Activated T-cell treated with anti-CD3 and anti-CD28 coated beads, Interleukin-2, amount 50 U/mL, for 24 hours (primary cell): ENCODE results near the gene TNS1.

Source experiments
- DNase-seq: peaks from one replicate; pipeline ENCODE4 v3.0.0-alpha.2; 2020
- H3K27ac Mint-ChIP-seq: 2 replicates; pipeline ENCODE4 v1.8.0; 2020; ENCODE audit warnings: mild to moderate bottlenecking, mixed read lengths
- H3K27me3 Mint-ChIP-seq: 2 replicates; pipeline ENCODE4 v1.8.0; 2020; ENCODE audit warnings: mixed read lengths
- H3K36me3 Mint-ChIP-seq: 2 replicates; pipeline ENCODE4 v1.8.0; 2020; ENCODE audit warnings: low read depth, mixed read lengths
- H3K4me1 Mint-ChIP-seq: 2 replicates; pipeline ENCODE4 v1.8.0; 2020; ENCODE audit warnings: low read depth, mixed read lengths
- H3K4me3 Mint-ChIP-seq: 2 replicates; pipeline ENCODE4 v1.8.0; 2020; ENCODE audit warnings: mild to moderate bottlenecking, moderate library complexity, mixed read lengths
- H3K9me3 Mint-ChIP-seq: 2 replicates; pipeline ENCODE4 v1.8.0; 2020; ENCODE audit warnings: mixed read lengths

Gene TNS1

DNA sequence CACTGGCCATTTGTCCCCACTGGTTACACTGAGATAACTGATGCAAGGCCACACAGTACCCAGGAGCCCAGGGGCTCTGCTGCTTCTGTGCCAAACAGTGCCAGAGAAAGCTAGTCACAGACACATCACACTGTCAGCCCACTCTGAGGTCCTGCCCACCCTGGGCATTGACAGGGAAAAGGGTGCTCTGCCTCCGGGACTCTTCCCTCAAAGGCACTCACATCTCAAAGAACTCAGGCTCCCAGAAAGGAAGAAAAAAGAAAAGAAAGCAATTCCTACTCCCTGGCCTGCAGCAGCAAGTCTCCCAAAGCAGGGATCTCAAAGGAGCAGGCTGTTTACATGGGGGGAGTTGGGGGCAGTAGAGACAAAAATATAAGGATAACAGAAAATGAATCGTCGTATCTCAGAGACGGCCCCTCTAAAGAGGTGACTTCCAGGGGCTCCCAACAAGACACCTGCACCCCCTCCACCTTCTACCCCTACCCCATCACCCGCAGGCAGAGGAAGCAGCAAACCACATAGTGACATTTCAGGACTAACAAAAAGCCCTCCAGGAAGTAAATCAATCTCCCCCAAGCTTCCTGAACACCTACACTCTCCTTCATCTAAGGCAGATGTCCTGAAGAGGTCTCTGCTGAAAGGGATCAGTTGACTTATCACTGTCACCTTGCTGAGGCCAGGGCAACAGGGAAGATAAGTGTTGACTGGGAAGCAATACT lies 247.6 kb downstream of the TNS1 start:
- Mint-ChIP-seq H3K27me3 (no peaks in the 10 kb centered on the region), H3K4me3 (peak overlapping the region; percentile 72), H3K4me1 (peaks cover 27% of the 10 kb centered on the region), H3K9me3 (no peaks in the 10 kb centered on the region), H3K27ac (peak overlapping the region; percentile 63), H3K36me3 (no peaks in the 10 kb centered on the region)
- no peak for DNase-seq

DNA sequence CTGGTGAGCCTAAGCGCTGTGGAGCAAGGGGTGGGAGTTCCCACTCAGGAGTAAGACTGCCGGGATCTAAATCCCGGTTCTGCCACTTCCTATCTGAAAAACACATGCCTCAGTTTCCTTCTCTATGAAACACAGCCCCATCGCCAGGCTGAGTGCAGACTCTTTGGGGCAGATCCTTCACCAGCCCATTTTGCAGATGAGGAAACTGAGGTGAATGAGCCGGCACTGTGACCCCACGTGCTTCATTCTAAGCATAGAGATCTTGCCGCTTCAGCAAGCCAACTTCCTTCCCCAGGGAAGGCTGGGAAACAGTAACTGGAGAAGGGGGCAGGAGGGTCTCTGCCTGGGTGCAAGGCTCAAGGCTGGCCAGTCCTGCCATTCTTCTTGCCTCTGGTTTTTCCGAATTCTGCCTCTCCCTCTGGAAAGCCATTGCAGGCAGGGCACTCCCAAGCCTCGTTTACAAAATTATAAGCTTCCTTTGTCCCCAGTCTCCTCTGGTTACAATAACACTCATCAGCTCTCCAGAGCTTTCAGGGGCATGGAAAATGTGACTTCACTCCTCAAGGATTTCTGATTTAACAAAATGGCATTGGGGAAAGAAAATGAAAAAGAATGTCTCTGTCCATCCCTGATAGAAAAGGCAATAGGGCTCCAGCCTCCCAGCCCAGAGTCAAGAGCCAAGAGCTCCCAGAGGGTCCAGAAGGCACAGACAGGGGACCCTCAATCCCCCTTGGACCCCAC lies 249.2 kb downstream of the TNS1 start:
- DNase-seq = no peak
- Mint-ChIP-seq H3K27ac (no peak overlapping the region), H3K27me3 (no peaks in the 10 kb centered on the region), H3K4me1 (peaks cover 27% of the 10 kb centered on the region), H3K9me3 (no peaks in the 10 kb centered on the region), H3K4me3 (no peak overlapping the region), H3K36me3 (no peaks in the 10 kb centered on the region)

DNA sequence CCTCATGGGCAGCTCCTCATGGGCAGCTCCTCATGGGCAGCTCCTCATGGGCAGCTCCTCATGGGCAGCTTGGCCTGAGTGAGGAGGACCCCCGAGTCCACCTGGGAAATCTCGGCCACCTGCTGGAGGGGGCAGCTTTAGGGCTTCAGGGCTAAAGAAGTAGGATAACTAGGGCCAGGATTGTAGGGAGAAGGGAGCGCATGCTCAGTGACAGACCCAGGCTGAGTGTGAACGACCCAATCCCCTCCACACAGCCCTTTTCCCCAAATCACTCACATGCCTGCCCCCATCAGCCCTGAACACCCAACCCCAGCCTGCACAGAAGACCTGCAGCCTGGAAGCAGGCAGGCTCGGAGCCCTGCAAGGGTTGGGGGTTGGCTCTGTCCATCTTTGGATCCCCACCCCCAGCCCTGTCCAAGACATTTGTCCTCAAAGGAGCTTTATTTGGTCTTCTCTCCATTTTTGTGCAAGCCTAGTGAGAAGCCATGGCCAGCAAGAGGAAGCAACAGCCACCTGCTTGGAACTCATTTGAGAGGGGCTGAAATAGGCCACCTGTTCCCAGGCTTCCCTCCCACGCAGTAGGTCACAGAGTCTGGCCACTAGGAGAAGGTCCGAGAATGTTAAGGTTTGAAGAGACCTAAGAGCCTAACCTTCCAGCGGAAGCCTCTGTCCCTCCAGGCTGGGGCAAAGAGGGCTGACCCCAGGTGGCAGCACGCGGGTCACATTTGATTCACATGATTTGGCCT lies 249.9 kb downstream of the TNS1 start:
- H3K9me3 Mint-ChIP-seq = no peaks in the 10 kb centered on the region
- H3K36me3 Mint-ChIP-seq = no peaks in the 10 kb centered on the region
- H3K27me3 Mint-ChIP-seq = no peaks in the 10 kb centered on the region
- H3K4me3 Mint-ChIP-seq = no peak overlapping the region
- peaks cover 27% of the 10 kb centered on the region for H3K4me1 Mint-ChIP-seq
- no peak for DNase-seq
- no peak overlapping the region for H3K27ac Mint-ChIP-seq

DNA sequence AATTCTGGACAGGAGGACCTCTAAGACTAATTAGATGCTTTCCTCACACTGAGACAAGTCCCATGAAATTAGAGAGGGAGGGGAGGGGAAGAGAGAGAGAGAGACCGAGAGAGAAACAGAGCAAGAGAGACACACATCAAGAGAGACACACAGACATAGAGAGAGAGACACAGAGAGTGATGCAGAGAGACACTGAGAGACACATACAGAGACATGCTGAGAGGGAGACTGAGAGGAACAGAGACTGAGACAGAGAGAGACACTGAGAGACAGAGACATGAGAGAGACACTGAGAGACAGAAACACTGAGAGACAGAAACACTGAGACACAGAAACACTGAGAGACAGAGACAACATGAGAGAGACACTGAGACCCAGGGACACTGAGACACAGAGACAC lies 250.8 kb downstream of the TNS1 start:
- Mint-ChIP-seq H3K4me1 (peaks cover 23% of the 10 kb centered on the region), H3K4me3 (no peak overlapping the region), H3K27ac (no peak overlapping the region), H3K27me3 (no peaks in the 10 kb centered on the region), H3K9me3 (no peaks in the 10 kb centered on the region), H3K36me3 (no peaks in the 10 kb centered on the region)
- DNase-seq = no peak

DNA sequence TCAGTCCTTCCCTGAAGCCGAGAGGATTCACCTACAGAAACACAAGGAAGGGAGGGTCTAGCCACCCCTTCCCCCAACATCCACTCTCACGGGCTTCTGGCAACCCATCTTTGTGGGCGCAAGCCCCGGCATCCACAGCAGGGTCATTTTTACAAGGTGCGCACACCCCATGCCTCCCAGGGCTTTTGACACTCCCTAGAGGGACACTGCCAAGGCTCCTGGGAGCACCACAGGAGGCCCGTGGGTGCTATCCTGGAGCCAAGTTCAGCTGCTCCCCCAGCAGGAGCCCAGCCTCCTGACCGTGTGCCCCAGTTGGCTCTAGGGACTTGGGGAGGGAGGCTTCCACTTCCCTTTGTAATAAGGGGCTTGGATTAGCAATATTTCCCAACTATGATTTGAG lies 251.6 kb downstream of the TNS1 start:
- Mint-ChIP-seq H3K27ac (no peak overlapping the region), H3K9me3 (no peaks in the 10 kb centered on the region), H3K4me1 (peaks cover 16% of the 10 kb centered on the region), H3K36me3 (no peaks in the 10 kb centered on the region), H3K27me3 (no peaks in the 10 kb centered on the region), H3K4me3 (no peak overlapping the region)
- no peak for DNase-seq
